GM19397 (cell line): ENCODE data around the gene VPS29.

ENCODE experiments used
- ATAC-seq: cut with Tn5 transposase; IDR thresholded peaks from one replicate; pipeline ENCODE4 v1.9.1; 2021; ENCODE audit warnings: mild to moderate bottlenecking, moderate library complexity; ENCODE audit not compliant: unreplicated experiment

VPS29 gene

GRCh38 chr12:110451263-110451662 lies 50.6 kb downstream of the VPS29 start:
- no peak for ATAC-seq

GRCh38 chr12:110449799-110450497 lies 52.0 kb downstream of the VPS29 start, which contains the start of gene ARPC3:
TSS of gene ARPC3 (minus strand) at chr12:110450337. CDS start at chr12:110450260, 77 bp downstream.
- peak; percentile 93 for ATAC-seq

DNA sequence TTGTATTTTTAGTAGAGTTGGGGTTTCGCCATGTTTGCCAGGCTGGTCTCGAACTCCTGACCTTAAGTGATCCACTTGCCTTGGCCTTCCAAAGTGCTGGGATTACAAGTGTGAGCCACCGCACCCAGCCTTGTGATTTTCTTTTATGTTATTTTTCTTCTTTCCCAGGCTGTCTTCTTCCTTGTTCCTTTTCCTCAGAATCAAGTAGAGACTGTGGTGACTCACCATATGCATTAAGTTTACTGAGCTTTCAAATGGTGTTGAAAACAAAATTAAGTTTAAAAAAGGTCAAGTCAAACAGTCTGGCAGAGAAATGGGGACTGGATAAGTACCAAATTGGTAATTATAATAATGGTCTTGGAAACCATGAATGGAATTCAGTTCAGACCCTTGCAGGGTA lies 57.5 kb downstream of the VPS29 start:
- ATAC-seq, result no peak
